NCI-H2227 (cell line): Measurements from ENCODE around the gene PIEZO2.
"Not testable (repeated sequence)": the region's sequence is repeated elsewhere in the genome, so short reads cannot be mapped to it uniquely, and the experiment has no call there.

ENCODE experiments used
- DNase-seq: peaks from one replicate; lab custom pipeline; 2025; ENCODE audit not compliant: unreplicated experiment; lab: John Stamatoyannopoulos, UW

PIEZO2 gene

GRCh38 chr18:10985689-10986088 lies 163.7 kb downstream of the PIEZO2 start:
- DNase-seq: no peak

GRCh38 chr18:10979411-10979810 lies 170.0 kb downstream of the PIEZO2 start:
- DNase-seq: no peak

- no peak for DNase-seq
Observed at GRCh38 chr18:10977042-10977441, 172.3 kb downstream of the PIEZO2 start.

GRCh38 chr18:10973567-10974203 lies 175.7 kb downstream of the PIEZO2 start:
- no peak for DNase-seq

GRCh38 chr18:10971717-10972116 lies 177.7 kb downstream of the PIEZO2 start:
- no peak for DNase-seq

GRCh38 chr18:10965119-10965518 lies 184.2 kb downstream of the PIEZO2 start:
- no peak for DNase-seq

GRCh38 chr18:10953672-10954071 lies 195.7 kb downstream of the PIEZO2 start:
- DNase-seq: no peak

- no peak for DNase-seq
Observed at GRCh38 chr18:10951631-10952544, 197.5 kb downstream of the PIEZO2 start.

- no peak for DNase-seq
Observed at GRCh38 chr18:10950876-10951630, 198.3 kb downstream of the PIEZO2 start.

- no peak for DNase-seq
Observed at GRCh38 chr18:10950080-10950875, 199.1 kb downstream of the PIEZO2 start.

GRCh38 chr18:10949655-10950054 lies 199.7 kb downstream of the PIEZO2 start:
- DNase-seq: no peak

- DNase-seq: no peak
Observed at GRCh38 chr18:10948421-10948820, 200.9 kb downstream of the PIEZO2 start.

GRCh38 chr18:10946058-10946457 lies 203.3 kb downstream of the PIEZO2 start:
- DNase-seq: no peak

- DNase-seq: no peak
Observed at GRCh38 chr18:10942998-10943397, 206.4 kb downstream of the PIEZO2 start.

GRCh38 chr18:10939822-10940221 lies 209.5 kb downstream of the PIEZO2 start:
- no peak for DNase-seq

- no peak for DNase-seq
Observed at GRCh38 chr18:10937743-10938640, 211.4 kb downstream of the PIEZO2 start.

- DNase-seq: no peak
Observed at GRCh38 chr18:10936176-10937053, 213.0 kb downstream of the PIEZO2 start.

GRCh38 chr18:10935588-10935987 lies 213.8 kb downstream of the PIEZO2 start:
- no peak for DNase-seq

- DNase-seq: not testable (repeated sequence)
Observed at GRCh38 chr18:10933648-10934047, 215.7 kb downstream of the PIEZO2 start.
